GM18498 (cell line): Measurements from ENCODE around the gene C4B.

ENCODE experiments used
- ATAC-seq: cut with Tn5 transposase; IDR thresholded peaks from one replicate; pipeline ENCODE4 v1.9.1; 2021; ENCODE audit warnings: mild to moderate bottlenecking, moderate library complexity; ENCODE audit not compliant: unreplicated experiment

The C4B gene

GRCh38 chr6:32081168-32081990 is 66.8 kb downstream of the C4B start:
- no peak for ATAC-seq

- ATAC-seq: no peak
Observed at GRCh38 chr6:32082478-32082877, 67.9 kb downstream of the C4B start.

GRCh38 chr6:32082935-32083334 is 68.3 kb downstream of the C4B start:
- no peak for ATAC-seq

GRCh38 chr6:32083812-32084768 is 69.5 kb downstream of the C4B start:
- ATAC-seq: no peak

DNA sequence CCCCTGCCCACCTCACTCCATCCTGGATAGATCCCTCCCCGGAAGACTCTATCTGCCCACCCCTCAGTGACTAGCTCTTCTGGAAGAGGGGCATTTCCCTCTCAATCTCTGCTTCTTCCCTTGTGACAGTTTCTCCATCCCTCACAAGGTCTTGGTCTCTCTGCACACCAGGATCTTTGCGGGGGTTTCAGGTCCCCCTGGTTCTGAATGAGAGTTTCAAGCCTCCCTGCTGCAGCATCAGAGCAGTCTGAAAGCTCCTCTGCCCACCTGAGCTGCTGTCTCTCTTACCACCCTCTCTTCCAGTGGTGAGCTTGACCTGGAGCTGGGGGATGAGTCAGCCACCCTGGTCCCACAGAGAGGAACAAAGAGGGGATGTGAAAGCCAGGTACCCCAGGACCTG is 70.2 kb downstream of the C4B start:
- no peak for ATAC-seq
